OCI-LY7 (cell line): ENCODE data around the gene JAG2. TPM values are rescaled to one million over a fixed set of nuclear protein-coding genes. Genes with fewer than 3 reads are reported as not detected.

Source experiments
- BruUV-seq: library from RNA; stranded (reverse); fragments of 400-500 nt; replicated peaks from 2 replicates; lab custom pipeline; 2021; lab: Mats Ljungman, UMichigan
- CTCF ChIA-PET: fragments of 300-600 bp; sonication (Branson Sonifier 250); formaldehyde crosslinking; loops from one replicate; lab custom pipeline; 2022; ENCODE audit warnings: antibody characterized with exemption; ENCODE audit not compliant: unreplicated experiment; lab: Charles Lee
- POLR2A ChIA-PET: fragments of 300-600 bp; sonication (Branson Sonifier 250); formaldehyde crosslinking; loops from one replicate; lab custom pipeline; 2022; ENCODE audit warnings: antibody characterized with exemption; lab: Charles Lee
- DNase-seq: peaks from one replicate; pipeline ENCODE4 v3.0.0-alpha.2; 2015; ENCODE audit warnings: low spot score
- H2AFZ ChIP-seq: fragments of 200-600 bp; sonication (generic), shearing (Covaris generic); 2 replicates; pipeline ENCODE4 v1.6.1; 2014; ENCODE audit warnings: mild to moderate bottlenecking, antibody characterized with exemption, low read length, moderate library complexity
- H3K27ac ChIP-seq: fragments of 200-600 bp; sonication (generic); 2 replicates; pipeline ENCODE4 v1.5.1; 2014; ENCODE audit warnings: mixed run types, low read depth, mild to moderate bottlenecking, moderate library complexity, low read length, inconsistent platforms; ENCODE audit not compliant: poor library complexity, severe bottlenecking
- H3K36me3 ChIP-seq: fragments of 200-600 bp; sonication (generic); 2 replicates; pipeline ENCODE4 v1.6.1; 2014; ENCODE audit warnings: mild to moderate bottlenecking, antibody characterized with exemption, low read length, moderate library complexity, mixed read lengths; ENCODE audit not compliant: insufficient read depth
- H3K4me1 ChIP-seq: fragments of 200-600 bp; sonication (generic); 2 replicates; pipeline ENCODE4 v1.5.1; 2014; ENCODE audit warnings: mild to moderate bottlenecking, low read length; ENCODE audit not compliant: insufficient read depth, poor library complexity, severe bottlenecking
- H3K4me2 ChIP-seq: fragments of 200-600 bp; sonication (generic); 2 replicates; pipeline ENCODE4 v1.6.1; 2014; ENCODE audit warnings: mild to moderate bottlenecking, low read length
- H3K4me3 ChIP-seq: fragments of 200-600 bp; sonication (generic); 2 replicates; pipeline ENCODE4 v1.5.1; 2014; ENCODE audit warnings: mild to moderate bottlenecking, low read depth, low read length; ENCODE audit not compliant: poor library complexity, severe bottlenecking
- H3K79me2 ChIP-seq: fragments of 200-600 bp; sonication (generic); 2 replicates; pipeline ENCODE4 v1.6.1; 2016; ENCODE audit warnings: low read depth, mild to moderate bottlenecking, low read length, moderate library complexity, mixed read lengths; ENCODE audit not compliant: insufficient read depth
- H3K9me2 ChIP-seq: fragments of 200-600 bp; sonication (generic); 2 replicates; pipeline ENCODE4 v1.6.1; 2016; ENCODE audit warnings: mild to moderate bottlenecking, low read length, mixed read lengths; ENCODE audit not compliant: insufficient read depth
- H3K9me3 ChIP-seq: fragments of 200-600 bp; sonication (generic); 2 replicates; pipeline ENCODE4 v1.6.1; 2014; ENCODE audit warnings: mild to moderate bottlenecking, mixed run types, low read length, mixed read lengths
- H4K20me1 ChIP-seq: fragments of 200-600 bp; sonication (generic); 2 replicates; pipeline ENCODE4 v1.6.1; 2014; ENCODE audit warnings: mild to moderate bottlenecking, antibody characterized with exemption, low read length, moderate library complexity, mixed read lengths; ENCODE audit not compliant: insufficient read depth
- EZH2phosphoT487 ChIP-seq: fragments of 200-600 bp; sonication (generic); IDR thresholded peaks from 2 replicates; pipeline ENCODE4 v1.6.1; 2018; ENCODE audit warnings: low read depth, borderline replicate concordance, mild to moderate bottlenecking, mixed run types, antibody characterized with exemption, low read length, moderate library complexity, mixed read lengths
- intact Hi-C: fragments of 100-400 bp; cut with micrococcal nuclease; formaldehyde crosslinking; loops from one replicate; pipeline ENCODE4 v1.10.0; 2022; ENCODE audit not compliant: unreplicated experiment
- total RNA-seq, 2 experiments: library from RNA; depleted of rRNA in 1 of 2; stranded (reverse); fragments of >200 nt in 1 of 2; shearing (Covaris generic) in 1 of 2; gene quantifications; 2 replicates each; pipeline ENCODE4 v1.2.3, GENCODE V29; 2014 to 2022
- TF ChIP-seq, protein P1 (sequence below): fragments of 200-600 bp; sonication (generic); conservative IDR thresholded peaks from 2 replicates; pipeline ENCODE4 v1.5.1; 2014; ENCODE audit warnings: mild to moderate bottlenecking, antibody characterized with exemption, low read length, moderate library complexity, mixed read lengths

JAG2 gene
- total RNA-seq, 2 experiments from 2014 or later: 5.0 to 6.0 TPM

DNA sequence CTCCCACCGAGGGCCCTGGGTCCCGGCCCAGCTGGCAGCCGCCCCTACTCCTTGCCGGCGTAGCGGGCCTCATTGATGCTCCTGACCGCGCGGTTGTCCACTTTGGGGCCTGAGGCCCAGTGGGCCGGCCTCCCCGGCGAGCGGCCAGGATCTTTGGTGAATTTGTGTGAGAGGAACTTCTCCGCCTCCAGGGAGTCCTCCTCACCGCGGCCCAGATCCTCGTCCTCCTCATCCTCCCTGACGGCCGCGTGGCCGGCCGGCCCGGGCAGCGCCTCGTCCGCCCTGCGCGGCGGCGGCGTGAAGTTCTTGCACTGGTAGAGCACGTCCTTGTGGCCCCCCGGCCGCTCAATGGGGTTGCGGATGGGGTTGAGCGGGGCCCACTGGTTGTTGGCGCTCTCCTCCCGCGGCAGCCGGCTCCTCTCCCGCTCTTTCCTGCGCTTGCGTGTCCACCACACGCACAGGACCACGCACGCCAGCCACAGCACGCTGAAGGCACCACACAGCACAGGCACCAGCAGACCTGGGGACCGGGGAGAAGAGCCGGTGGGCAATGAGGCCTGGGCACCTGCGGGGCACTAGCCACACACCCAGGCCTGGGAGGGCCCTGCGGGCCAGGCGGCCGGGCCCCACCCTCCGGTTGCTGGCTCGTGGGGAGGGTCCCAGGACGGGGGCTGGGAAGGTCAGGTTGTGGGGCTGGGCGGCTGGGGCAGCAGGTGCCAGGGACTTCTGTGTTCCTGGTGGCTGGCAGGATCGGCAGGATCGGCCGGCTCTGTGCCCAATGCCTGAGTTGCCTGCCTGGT lies 25.7 kb downstream of the JAG2 start:
- Histone ChIP-seq H3K79me2 (no peaks in the 10 kb centered on the region), H3K4me3 (no peak overlapping the region), H3K27ac (no peak overlapping the region), H3K4me1 (no peaks in the 10 kb centered on the region), H3K36me3 (no peaks in the 10 kb centered on the region), H3K9me2 (no peaks in the 10 kb centered on the region), H3K4me2 (no peak overlapping the region), H4K20me1 (no peaks in the 10 kb centered on the region), H3K9me3 (0 out of 2 replicates have a peak, but pooled peaks cover 10% of the 10 kb centered on the region), H2AFZ (no peak overlapping the region)
- ChIA-PET POLR2A (no interaction called here), CTCF (no interaction called here)
- no peak for DNase-seq
- no TSS peak for BruUV-seq
- TF ChIP-seq, protein P1, sequence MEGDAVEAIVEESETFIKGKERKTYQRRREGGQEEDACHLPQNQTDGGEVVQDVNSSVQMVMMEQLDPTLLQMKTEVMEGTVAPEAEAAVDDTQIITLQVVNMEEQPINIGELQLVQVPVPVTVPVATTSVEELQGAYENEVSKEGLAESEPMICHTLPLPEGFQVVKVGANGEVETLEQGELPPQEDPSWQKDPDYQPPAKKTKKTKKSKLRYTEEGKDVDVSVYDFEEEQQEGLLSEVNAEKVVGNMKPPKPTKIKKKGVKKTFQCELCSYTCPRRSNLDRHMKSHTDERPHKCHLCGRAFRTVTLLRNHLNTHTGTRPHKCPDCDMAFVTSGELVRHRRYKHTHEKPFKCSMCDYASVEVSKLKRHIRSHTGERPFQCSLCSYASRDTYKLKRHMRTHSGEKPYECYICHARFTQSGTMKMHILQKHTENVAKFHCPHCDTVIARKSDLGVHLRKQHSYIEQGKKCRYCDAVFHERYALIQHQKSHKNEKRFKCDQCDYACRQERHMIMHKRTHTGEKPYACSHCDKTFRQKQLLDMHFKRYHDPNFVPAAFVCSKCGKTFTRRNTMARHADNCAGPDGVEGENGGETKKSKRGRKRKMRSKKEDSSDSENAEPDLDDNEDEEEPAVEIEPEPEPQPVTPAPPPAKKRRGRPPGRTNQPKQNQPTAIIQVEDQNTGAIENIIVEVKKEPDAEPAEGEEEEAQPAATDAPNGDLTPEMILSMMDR: no peak
- no peak for TF ChIP-seq EZH2phosphoT487
- intact Hi-C loops: no loop called here

DNA sequence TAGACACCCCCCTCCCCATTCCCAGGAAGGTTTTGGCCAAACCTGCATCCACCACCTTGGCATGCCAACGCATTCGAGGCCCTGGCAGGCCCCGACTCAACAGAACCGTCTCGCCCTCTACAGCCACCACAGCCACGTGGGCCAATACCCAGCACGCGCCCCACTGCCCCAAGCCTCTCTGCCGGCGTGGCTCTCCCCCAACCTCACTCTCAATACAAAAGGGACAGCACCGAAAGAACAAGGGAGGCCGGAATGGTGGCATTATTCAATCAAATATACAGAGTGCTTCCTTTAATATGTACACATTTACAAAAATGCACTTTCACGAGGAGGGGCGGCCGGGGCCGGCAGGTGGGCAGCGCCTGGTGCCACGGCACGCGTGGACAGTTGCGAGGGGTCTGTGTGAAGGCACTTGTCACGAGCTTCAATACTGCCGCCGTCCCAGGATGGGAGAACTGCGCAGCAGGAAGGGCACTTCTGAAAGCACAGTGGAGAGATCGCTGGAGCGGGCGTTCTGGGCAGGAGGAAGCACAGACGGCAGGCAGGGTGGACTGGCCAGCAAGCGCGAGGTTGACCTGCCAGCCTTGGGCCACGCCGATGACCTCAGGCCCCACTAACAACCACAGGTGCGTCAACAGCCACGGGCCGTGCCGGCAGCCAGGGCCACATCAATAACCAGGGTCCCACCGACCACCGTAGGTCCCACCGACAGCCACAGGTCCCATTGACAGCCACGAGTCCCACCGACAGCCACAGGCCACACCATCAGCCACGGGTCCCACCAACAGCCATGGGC lies 26.9 kb downstream of the JAG2 start:
- BruUV-seq: no TSS peak
- Histone ChIP-seq H3K79me2 (no peaks in the 10 kb centered on the region), H2AFZ (no peak overlapping the region), H3K9me2 (no peaks in the 10 kb centered on the region), H3K4me1 (no peaks in the 10 kb centered on the region), H3K4me2 (no peak overlapping the region), H3K27ac (no peak overlapping the region), H3K36me3 (no peaks in the 10 kb centered on the region), H4K20me1 (no peaks in the 10 kb centered on the region), H3K9me3 (0 out of 2 replicates have a peak, but pooled peaks cover 10% of the 10 kb centered on the region), H3K4me3 (no peak overlapping the region)
- TF ChIP-seq, protein P1: no peak
- TF ChIP-seq EZH2phosphoT487: no peak
- CTCF ChIA-PET: no interaction called here
- POLR2A ChIA-PET: no interaction called here
- no peak for DNase-seq
- intact Hi-C loops: no loop called here
